CD8-positive, alpha-beta memory T cell (primary cell): ENCODE data around the gene GLDC. TPM values are rescaled to one million over a fixed set of nuclear protein-coding genes. Genes with fewer than 3 reads are reported as not detected.

ENCODE experiments used
- CTCF ChIA-PET: fragments of 350-600 bp; sonication (Branson Sonifier 250); formaldehyde crosslinking; loops from one replicate; lab custom pipeline; 2021; ENCODE audit warnings: antibody characterized with exemption; lab: Charles Lee
- POLR2A ChIA-PET: fragments of 350-600 bp; sonication (Branson Sonifier 250); formaldehyde crosslinking; loops from one replicate; lab custom pipeline; 2021; ENCODE audit warnings: antibody characterized with exemption; lab: Charles Lee
- DNase-seq, 5 donors: peaks; one replicate each; pipeline versions ENCODE4 v3.0.0 to v3.0.0-alpha.2; 2020 to 2022; ENCODE audit warnings: mixed read lengths in 1 of 5
- H3K27ac ChIP-seq: one replicate; pipeline ENCODE4 v1.7.0; 2013; ENCODE audit warnings: low read depth, mild to moderate bottlenecking, low read length, moderate library complexity
- H3K27me3 ChIP-seq: 2 replicates; pipeline ENCODE4 v1.7.0; 2013; ENCODE audit warnings: low read length, mild to moderate bottlenecking; ENCODE audit not compliant: insufficient read depth, poor library complexity, severe bottlenecking
- H3K36me3 ChIP-seq: 2 replicates; pipeline ENCODE4 v1.7.0; 2013; ENCODE audit warnings: mild to moderate bottlenecking, low read length, moderate library complexity; ENCODE audit not compliant: insufficient read depth
- H3K4me1 ChIP-seq: 2 replicates; pipeline ENCODE4 v1.7.0; 2013; ENCODE audit warnings: mild to moderate bottlenecking, low read length, moderate library complexity; ENCODE audit not compliant: insufficient read depth
- H3K4me3 ChIP-seq: 2 replicates; pipeline ENCODE4 v1.7.0; 2013; ENCODE audit warnings: mild to moderate bottlenecking, low read length
- H3K9me3 ChIP-seq: 2 replicates; pipeline ENCODE4 v1.7.0; 2013; ENCODE audit warnings: mild to moderate bottlenecking, low read length
- H3K27ac Mint-ChIP-seq, 8 donors: one replicate each; pipeline ENCODE4 v1.8.0; 2020 to 2021; ENCODE audit warnings: mixed read lengths in 8 of 8, mild to moderate bottlenecking in 6 of 8, inconsistent platforms in 3 of 8, moderate library complexity in 3 of 8
- H3K27me3 Mint-ChIP-seq, 2 donors: one replicate each; pipeline ENCODE4 v1.8.0; 2020 to 2021; ENCODE audit warnings: mixed read lengths in 2 of 2, mild to moderate bottlenecking in 1 of 2, moderate library complexity in 1 of 2
- H3K36me3 Mint-ChIP-seq, 3 donors: one replicate each; pipeline ENCODE4 v1.8.0; 2020 to 2021; ENCODE audit warnings: mixed read lengths in 3 of 3, inconsistent platforms in 1 of 3, mild to moderate bottlenecking in 1 of 3
- H3K4me1 Mint-ChIP-seq, 3 donors: one replicate each; pipeline ENCODE4 v1.8.0; 2020 to 2021; ENCODE audit warnings: mixed read lengths in 3 of 3, inconsistent platforms in 1 of 3, mild to moderate bottlenecking in 1 of 3
- H3K4me3 Mint-ChIP-seq, 7 donors: one replicate each; pipeline ENCODE4 v1.8.0; 2020 to 2021; ENCODE audit warnings: mixed read lengths in 7 of 7, mild to moderate bottlenecking in 6 of 7, moderate library complexity in 4 of 7, inconsistent platforms in 2 of 7
- H3K9me3 Mint-ChIP-seq, 5 donors: one replicate each; pipeline ENCODE4 v1.8.0; 2020 to 2022; ENCODE audit warnings: mixed read lengths in 5 of 5, mild to moderate bottlenecking in 3 of 5, moderate library complexity in 2 of 5, inconsistent platforms in 1 of 5
- polyA plus RNA-seq: library from polyadenylated mRNA; unstranded; fragments of 300-500 nt; fragmentation: Illumina TruSeq; gene quantifications from one replicate; pipeline ENCODE4 v1.2.3, GENCODE V29; 2021
- total RNA-seq, 2 experiments: library from RNA; stranded (reverse); gene quantifications; one replicate each; pipeline ENCODE4 v1.2.3, GENCODE V29; 2021

GLDC gene
- total and polyA plus RNA-seq, 3 experiments from 2014 or later = 0.58 to 3.8 (median 3.1) TPM

GRCh38 chr9:6562201-6562600 lies 83.3 kb downstream of the GLDC start:
- Mint-ChIP-seq H3K36me3 (no peaks in the 10 kb centered on the region), H3K4me3 (no peak overlapping the region), H3K4me1 (no peaks in the 10 kb centered on the region), H3K27ac (no peak overlapping the region), H3K27me3 (peaks cover 0 to 2% of the 10 kb centered on the region in 2 donors), H3K9me3 (no peaks in the 10 kb centered on the region)
- Histone ChIP-seq H3K27me3 (no peaks in the 10 kb centered on the region), H3K27ac (no peak overlapping the region), H3K4me3 (no peak overlapping the region), H3K36me3 (no peaks in the 10 kb centered on the region), H3K4me1 (no peaks in the 10 kb centered on the region), H3K9me3 (no peaks in the 10 kb centered on the region)
- CTCF ChIA-PET = interaction anchor here (2.5 kb wide), 1 partner anchor 207 kb away, joined by 6 read pairs; no protein-coding TSS in a partner anchor
- POLR2A ChIA-PET = no interaction called here
- DNase-seq = no peak

DNA sequence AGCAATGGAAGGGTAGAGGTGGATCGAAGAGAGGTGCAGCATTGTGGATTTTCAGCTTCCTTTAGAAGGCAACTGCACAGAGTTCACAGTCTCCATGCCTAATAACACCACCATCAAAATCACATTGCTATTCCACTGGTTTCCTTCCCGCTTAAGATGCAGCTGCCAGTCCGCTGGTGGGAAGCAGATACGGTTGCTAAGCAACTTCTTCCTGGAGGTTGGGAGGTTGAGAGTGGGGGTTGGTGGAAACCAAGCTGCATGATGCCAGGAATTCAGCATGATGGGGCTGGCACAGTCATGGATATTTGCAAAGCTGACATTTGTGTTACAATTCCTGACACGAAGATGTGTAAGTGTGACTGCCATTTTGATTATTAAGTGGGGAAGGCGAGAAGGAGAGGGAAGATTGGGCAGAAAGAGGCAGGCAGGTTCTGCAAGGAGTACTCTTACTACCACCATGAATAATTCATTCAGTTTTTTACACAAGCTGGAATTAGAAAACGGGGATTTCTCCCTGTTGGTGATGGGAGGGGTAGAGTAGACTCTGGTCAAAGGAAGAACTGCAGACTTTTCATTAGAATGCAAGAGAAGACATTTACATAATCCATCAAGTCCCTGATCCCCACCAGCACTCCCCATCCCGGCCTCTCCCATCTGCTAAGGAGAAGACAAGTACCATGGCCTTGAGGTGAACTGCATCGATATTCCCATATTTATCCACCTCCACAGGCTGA lies 87.5 kb downstream of the GLDC start:
- no peak overlapping the region for H3K27ac ChIP-seq
- H3K4me3 ChIP-seq = no peak overlapping the region
- Mint-ChIP-seq H3K9me3 (no peaks in the 10 kb centered on the region), H3K27me3 (peaks cover 0 to 3% of the 10 kb centered on the region in 2 donors), H3K27ac (no peak overlapping the region), H3K36me3 (no peaks in the 10 kb centered on the region), H3K4me3 (no peak overlapping the region), H3K4me1 (no peaks in the 10 kb centered on the region)
- no peaks in the 10 kb centered on the region for H3K4me1 ChIP-seq
- H3K27me3 ChIP-seq = no peaks in the 10 kb centered on the region
- ChIA-PET CTCF (no interaction called here), POLR2A (no interaction called here)
- no peaks in the 10 kb centered on the region for H3K9me3 ChIP-seq
- no peak for DNase-seq
- no peaks in the 10 kb centered on the region for H3K36me3 ChIP-seq

GRCh38 chr9:6553866-6554265 lies 91.7 kb downstream of the GLDC start:
- no peak for DNase-seq

GRCh38 chr9:6552498-6553121 lies 92.9 kb downstream of the GLDC start:
- H3K36me3 ChIP-seq = no peaks in the 10 kb centered on the region
- H3K27ac ChIP-seq = no peak overlapping the region
- no peak overlapping the region for H3K27ac Mint-ChIP-seq
- no peaks in the 10 kb centered on the region for H3K4me1 ChIP-seq
- no peaks in the 10 kb centered on the region for H3K4me1 Mint-ChIP-seq
- H3K36me3 Mint-ChIP-seq = no peaks in the 10 kb centered on the region
- ChIA-PET POLR2A (no interaction called here), CTCF (interaction anchor here (1.6 kb wide), 1 partner anchor 9 kb away, joined by 3 read pairs; no protein-coding TSS in a partner anchor)
- H3K9me3 Mint-ChIP-seq = no peaks in the 10 kb centered on the region
- H3K4me3 Mint-ChIP-seq = no peak overlapping the region
- H3K27me3 Mint-ChIP-seq = peaks cover 0 to 4% of the 10 kb centered on the region in 2 donors
- no peaks in the 10 kb centered on the region for H3K27me3 ChIP-seq
- H3K9me3 ChIP-seq = no peaks in the 10 kb centered on the region
- DNase-seq = no peak
- no peak overlapping the region for H3K4me3 ChIP-seq

More at GRCh38 chr9:6553866-6554265, 91.7 kb downstream of the GLDC start:
- Histone ChIP-seq H3K36me3 (no peaks in the 10 kb centered on the region), H3K27me3 (no peaks in the 10 kb centered on the region), H3K4me1 (no peaks in the 10 kb centered on the region), H3K9me3 (no peaks in the 10 kb centered on the region), H3K27ac (no peak overlapping the region), H3K4me3 (no peak overlapping the region)
- Mint-ChIP-seq H3K9me3 (no peaks in the 10 kb centered on the region), H3K4me3 (no peak overlapping the region), H3K27me3 (peaks cover 0 to 6% of the 10 kb centered on the region in 2 donors), H3K27ac (no peak overlapping the region), H3K4me1 (no peaks in the 10 kb centered on the region), H3K36me3 (no peaks in the 10 kb centered on the region)
- ChIA-PET CTCF (no interaction called here), POLR2A (no interaction called here)

GRCh38 chr9:6552033-6552432 lies 93.5 kb downstream of the GLDC start:
- no peaks in the 10 kb centered on the region for H3K4me1 ChIP-seq
- H3K36me3 ChIP-seq = no peaks in the 10 kb centered on the region
- Mint-ChIP-seq H3K36me3 (no peaks in the 10 kb centered on the region), H3K27me3 (peaks cover 0 to 4% of the 10 kb centered on the region in 2 donors), H3K27ac (no peak overlapping the region), H3K9me3 (no peaks in the 10 kb centered on the region), H3K4me1 (no peaks in the 10 kb centered on the region), H3K4me3 (no peak overlapping the region)
- H3K27ac ChIP-seq = no peak overlapping the region
- no peaks in the 10 kb centered on the region for H3K9me3 ChIP-seq
- POLR2A ChIA-PET = no interaction called here
- no peak for DNase-seq
- H3K4me3 ChIP-seq = no peak overlapping the region
- CTCF ChIA-PET = interaction anchor here (1.6 kb wide), 1 partner anchor 9 kb away, joined by 3 read pairs; no protein-coding TSS in a partner anchor
- no peaks in the 10 kb centered on the region for H3K27me3 ChIP-seq

DNA sequence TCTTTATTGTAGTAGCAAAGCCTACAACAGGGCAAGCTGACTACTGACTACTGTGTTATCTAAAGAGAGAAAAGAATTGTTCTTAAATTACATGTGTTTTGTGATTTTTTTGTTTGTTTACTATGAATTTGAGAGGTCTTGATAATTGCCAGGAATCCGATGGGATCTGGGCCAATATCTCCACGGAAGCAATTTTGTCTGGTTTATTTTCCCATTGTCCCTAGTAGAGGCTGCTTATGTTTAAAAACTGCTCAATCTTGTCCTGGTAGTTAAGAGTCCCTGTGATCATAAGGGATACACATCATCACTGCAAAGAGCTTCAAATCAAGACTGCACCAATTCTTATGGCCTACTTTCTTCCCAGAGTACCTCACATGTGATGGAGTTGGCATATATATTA lies 94.4 kb downstream of the GLDC start:
- H3K4me3 Mint-ChIP-seq = no peak overlapping the region
- Histone ChIP-seq H3K9me3 (no peaks in the 10 kb centered on the region), H3K27me3 (no peaks in the 10 kb centered on the region), H3K4me3 (no peak overlapping the region), H3K27ac (no peak overlapping the region), H3K36me3 (no peaks in the 10 kb centered on the region), H3K4me1 (no peaks in the 10 kb centered on the region)
- H3K27me3 Mint-ChIP-seq = peaks cover 0 to 4% of the 10 kb centered on the region in 2 donors
- H3K27ac Mint-ChIP-seq = peak overlapping the region in 1 of 8 donors; percentile 74
- CTCF ChIA-PET = no interaction called here
- no peak for DNase-seq
- H3K4me1 Mint-ChIP-seq = no peaks in the 10 kb centered on the region
- no peaks in the 10 kb centered on the region for H3K36me3 Mint-ChIP-seq
- no peaks in the 10 kb centered on the region for H3K9me3 Mint-ChIP-seq
- POLR2A ChIA-PET = no interaction called here

DNA sequence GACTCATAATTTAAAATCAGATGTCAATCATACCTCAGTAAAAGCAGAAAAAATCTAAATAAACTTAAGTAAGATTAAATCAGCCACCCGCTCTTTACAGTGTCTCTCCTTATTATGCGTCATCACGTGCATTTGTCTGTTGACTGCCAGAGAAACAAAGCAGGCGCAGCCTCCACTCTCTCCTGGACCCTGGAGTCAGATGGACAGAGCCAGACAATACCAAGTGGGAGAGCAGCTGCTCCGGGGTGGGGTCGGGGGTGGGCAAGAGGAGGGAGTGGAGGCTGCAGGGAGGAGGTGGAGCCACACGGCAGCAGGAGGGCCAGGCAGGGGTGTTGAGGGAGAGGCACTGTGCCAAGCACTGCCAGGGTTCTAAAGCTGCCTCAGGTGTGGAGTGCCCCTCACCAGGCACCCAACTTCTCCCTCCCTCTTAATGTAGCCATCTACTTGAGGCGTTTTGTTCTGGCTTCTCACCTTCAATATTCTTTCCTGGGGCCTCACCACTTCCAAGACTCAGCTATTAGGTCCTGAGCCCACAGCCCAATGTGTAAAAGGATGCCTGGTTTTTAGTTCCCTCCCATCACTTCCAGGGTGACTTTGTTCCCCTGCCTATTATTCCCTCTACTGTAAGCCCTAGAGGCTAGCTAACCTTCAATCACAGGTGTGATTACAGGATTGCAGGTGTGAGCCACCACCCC lies 96.3 kb downstream of the GLDC start:
- ChIA-PET POLR2A (interaction anchor here (0.5 kb wide), 1 partner anchor 18 kb away, joined by 16 read pairs; no protein-coding TSS in a partner anchor), CTCF (interaction anchor here (1.0 kb wide), 1 partner anchor 9 kb away, joined by 3 read pairs; no protein-coding TSS in a partner anchor)
- Histone ChIP-seq H3K27ac (no peak overlapping the region), H3K36me3 (no peaks in the 10 kb centered on the region), H3K4me1 (no peaks in the 10 kb centered on the region), H3K9me3 (no peaks in the 10 kb centered on the region), H3K27me3 (no peaks in the 10 kb centered on the region), H3K4me3 (no peak overlapping the region)
- Mint-ChIP-seq H3K36me3 (no peaks in the 10 kb centered on the region), H3K4me1 (no peaks in the 10 kb centered on the region), H3K27ac (no peak overlapping the region), H3K9me3 (no peaks in the 10 kb centered on the region), H3K27me3 (peaks cover 0 to 3% of the 10 kb centered on the region in 2 donors), H3K4me3 (no peak overlapping the region)
- no peak for DNase-seq
